Kidney glomerular epithelial cell (primary cell): Measurements from ENCODE around the gene SLC35F3.
A peak's percentile ranks its signal among the peaks of the same experiment; 100 is the strongest.

Experiments used
- DNase-seq: peaks from one replicate; lab custom pipeline; 2025; lab: John Stamatoyannopoulos, UW

SLC35F3 gene

DNA sequence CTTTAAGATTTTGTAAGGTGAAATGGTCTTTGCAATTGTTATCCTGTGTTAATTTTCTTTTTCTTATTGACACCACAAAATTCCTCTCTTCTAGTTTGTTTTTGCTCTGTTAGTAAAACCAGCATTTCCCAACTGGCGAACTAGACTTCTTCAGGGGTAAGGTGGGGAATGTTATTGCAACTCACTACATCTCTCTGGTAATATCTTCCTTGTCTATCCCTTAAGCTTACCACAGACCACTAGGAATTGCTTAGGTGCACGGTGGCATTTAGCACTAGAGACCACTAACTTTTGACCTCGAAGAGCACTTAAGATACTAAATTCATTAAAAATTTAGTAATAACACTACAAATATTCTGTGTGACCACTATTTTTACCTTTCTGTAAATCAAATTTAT is 464.6 kb downstream of the SLC35F3 start:
- DNase-seq = no peak

DNA sequence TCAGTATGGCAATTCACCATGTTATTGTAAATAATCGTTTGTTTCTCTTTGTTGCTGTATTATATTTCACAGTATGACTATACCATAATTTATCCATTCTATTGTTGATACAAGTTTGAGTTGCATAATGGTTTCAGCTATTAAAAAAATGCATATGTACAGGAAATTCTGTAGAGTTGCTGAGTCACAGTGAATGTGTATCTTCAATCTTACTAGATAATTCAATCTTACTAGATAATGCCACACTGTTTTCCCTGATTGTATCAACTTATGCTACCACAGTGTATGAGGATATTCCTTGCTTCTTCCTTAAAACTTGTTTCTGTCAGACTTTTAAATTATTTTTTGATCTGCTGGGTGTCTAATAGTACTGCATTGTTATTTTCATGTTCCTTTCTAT is 465.3 kb downstream of the SLC35F3 start:
- DNase-seq = no peak

DNA sequence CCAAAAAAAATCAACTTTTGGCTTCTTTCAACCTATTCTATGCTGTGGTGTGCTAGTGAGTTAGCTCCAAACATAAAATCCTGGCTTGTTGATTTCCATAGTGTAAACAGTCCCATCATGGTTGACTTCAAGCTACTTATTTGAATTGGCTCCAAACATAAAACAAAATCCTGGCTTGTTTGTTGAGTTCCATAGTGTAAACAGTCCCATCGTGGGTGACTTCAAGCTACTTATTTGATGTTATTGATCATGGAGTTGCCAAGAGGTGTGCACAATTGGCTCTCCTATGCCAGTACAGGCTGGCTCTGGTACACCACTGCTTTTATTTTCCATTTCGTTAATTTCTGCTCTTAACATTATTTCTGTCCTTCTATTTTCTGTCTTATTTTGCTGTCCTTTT is 466.9 kb downstream of the SLC35F3 start:
- no peak for DNase-seq

DNA sequence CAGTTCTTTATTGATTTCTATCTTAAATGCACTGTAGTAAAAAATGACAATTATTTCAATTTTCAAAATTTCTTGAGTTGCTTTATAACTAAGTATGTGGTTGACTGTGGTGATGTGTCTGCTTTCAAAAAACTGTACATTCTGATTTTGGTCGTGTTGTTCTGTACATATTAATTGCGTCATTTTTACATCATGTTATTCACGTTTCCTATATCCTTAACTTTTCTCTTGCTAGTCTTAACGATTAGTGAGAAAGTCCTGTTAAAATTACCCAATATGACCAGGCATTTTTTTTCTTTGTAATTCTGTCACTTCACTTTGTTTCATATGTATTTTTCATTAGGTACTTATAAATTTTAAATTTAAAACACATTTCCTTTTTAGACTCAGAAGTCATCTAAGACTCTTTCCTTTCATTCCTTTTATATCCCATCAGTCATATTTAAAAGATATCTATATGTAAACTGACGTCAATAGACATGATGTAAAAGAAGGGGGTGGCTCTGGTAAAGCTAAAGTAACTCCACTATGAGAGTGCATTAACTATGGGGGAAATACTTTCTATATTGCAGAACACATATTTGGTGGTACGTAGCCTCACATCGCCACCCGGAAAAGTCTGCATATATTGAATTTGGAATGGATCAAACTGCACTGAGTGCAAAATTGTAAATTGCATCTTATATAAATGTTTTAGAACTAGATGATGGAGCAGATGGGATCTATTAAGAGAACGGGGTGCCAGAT is 467.7 kb downstream of the SLC35F3 start:
- DNase-seq = no peak

DNA sequence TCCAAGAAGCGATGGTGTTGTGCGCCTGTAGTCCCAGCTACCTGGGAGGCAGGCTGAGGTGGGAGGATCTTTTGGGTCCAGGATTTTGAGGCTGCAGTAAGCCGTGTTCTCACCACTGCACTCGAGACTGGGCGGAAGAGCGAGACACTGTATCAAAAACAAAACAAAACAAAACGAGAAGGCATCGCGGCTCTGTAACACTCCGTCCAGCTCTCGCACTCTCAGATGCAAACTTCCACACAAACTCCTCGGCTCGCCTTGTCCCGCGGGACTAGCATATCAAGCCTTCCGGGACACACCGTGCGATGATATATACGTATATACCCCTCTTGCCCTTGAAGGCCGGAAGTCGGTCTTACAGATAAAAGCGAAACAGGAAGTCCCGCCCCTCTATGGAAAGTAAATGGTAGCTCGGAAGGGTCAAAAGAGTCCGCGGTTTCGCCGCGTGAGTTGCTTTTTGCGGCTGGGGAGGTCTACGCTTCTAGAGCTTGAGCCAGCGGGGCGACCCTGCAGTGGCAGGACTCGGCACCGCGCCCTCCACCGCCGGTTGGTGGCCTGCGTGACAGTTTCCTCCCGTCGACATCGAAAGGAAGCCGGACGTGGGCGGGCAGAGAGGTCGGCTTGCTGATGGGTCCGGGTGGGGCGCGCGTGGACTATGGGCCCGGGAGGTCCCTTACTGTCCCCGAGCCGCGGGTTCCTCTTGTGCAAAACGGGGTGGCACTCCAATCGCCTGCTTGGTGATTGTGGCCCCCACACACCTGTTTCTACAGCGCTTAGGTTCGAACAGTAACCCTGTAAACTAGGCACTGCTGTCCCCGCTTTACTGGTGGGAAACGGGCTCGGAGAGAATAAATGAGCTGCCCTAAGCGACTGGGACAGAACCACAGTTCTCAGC is 468.8 kb downstream of the SLC35F3 start, which contains the start of gene COA6:
TSS of gene COA6 (plus strand) at position 393 of the 895 bp plus-strand sequence. CDS start at position 404, 11 bp downstream.
- peak; percentile 82 for DNase-seq

DNA sequence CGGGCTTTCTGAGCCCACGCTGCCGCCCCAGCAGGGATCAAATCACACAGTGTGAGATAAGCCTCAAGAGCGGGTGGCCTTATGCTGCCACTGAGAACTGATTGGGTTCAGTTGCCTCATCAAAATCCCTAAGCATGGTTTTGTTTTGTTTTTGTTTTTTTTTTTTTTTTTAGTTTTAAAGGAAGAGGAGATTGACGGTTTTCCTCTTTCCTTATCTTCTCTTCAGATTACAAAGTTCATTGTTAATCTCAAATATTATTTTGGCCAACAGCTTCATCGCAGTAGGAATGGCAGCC is 469.4 kb downstream of the SLC35F3 start:
- no peak for DNase-seq
